A673 (cell line): Measurements from ENCODE around the gene MXRA7.

Source experiments
- EZH2 ChIP-seq: fragments of 200-600 bp; sonication (generic); IDR thresholded peaks from 2 replicates; pipeline ENCODE4 v1.6.1; 2017; ENCODE audit warnings: borderline replicate concordance, low read depth, mild to moderate bottlenecking, mixed read lengths, antibody characterized with exemption, low read length; ENCODE audit not compliant: poor library complexity, severe bottlenecking
- TF ChIP-seq, protein P1 (sequence below): fragments of 300-800, 200-600 bp; sonication (generic); conservative IDR thresholded peaks from 2 replicates; pipeline ENCODE4 v1.5.1; 2017; ENCODE audit warnings: low read depth, mild to moderate bottlenecking, antibody characterized with exemption, low read length, moderate library complexity, mixed read lengths

DNA sequence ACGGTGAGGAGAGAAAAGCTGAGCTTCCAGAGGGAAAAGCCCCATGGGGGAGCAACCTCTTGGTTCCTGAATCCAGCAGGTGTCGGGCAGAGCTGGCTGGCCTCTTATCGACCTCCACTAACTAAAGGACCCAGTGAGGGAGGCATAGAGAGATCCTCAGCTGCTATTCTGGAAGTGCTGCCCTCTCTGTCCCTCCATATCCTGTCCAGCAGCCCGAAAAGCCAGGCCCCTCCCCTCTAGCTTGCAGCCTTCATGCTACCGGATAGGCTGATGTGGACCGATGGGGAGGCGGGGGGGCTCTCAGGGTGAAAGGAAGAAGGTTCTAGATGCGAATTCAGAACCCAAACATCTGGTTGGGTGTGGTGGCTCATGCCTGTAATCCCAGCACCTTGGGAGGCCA is 24.9 kb downstream of the MXRA7 start:
- TF ChIP-seq, protein P1, sequence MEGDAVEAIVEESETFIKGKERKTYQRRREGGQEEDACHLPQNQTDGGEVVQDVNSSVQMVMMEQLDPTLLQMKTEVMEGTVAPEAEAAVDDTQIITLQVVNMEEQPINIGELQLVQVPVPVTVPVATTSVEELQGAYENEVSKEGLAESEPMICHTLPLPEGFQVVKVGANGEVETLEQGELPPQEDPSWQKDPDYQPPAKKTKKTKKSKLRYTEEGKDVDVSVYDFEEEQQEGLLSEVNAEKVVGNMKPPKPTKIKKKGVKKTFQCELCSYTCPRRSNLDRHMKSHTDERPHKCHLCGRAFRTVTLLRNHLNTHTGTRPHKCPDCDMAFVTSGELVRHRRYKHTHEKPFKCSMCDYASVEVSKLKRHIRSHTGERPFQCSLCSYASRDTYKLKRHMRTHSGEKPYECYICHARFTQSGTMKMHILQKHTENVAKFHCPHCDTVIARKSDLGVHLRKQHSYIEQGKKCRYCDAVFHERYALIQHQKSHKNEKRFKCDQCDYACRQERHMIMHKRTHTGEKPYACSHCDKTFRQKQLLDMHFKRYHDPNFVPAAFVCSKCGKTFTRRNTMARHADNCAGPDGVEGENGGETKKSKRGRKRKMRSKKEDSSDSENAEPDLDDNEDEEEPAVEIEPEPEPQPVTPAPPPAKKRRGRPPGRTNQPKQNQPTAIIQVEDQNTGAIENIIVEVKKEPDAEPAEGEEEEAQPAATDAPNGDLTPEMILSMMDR: no peak
- TF ChIP-seq EZH2: no peak
